K562 (cell line): ENCODE data around the gene DOCK4. TPM values are rescaled to one million over a fixed set of nuclear protein-coding genes. Genes with fewer than 3 reads are reported as not detected.
A peak's percentile ranks its signal among the peaks of the same experiment; 100 is the strongest.

Experiments used
- ATAC-seq: fragments of 200-7000 bp; cut with Tn5 transposase; 3 replicates; pipeline ENCODE4 v1.9.1; 2020; ENCODE audit warnings: moderate library complexity
- BruUV-seq: library from RNA; stranded (reverse); fragments of 400-500 nt; replicated peaks from 2 replicates; lab custom pipeline; 2021; lab: Mats Ljungman, UMichigan
- CTCF ChIA-PET: fragments of 300-600 bp; formaldehyde crosslinking; extraction: SDS; loops from one replicate; lab custom pipeline; 2021; ENCODE audit warnings: low intra/inter-chr PET ratio; lab: Yijun Ruan, JAX
- POLR2A ChIA-PET: fragments of 300-600, 350-650 bp; sonication (Branson Sonifier 250); formaldehyde crosslinking; extraction: SDS; loops from one replicate; lab custom pipeline; 2021; ENCODE audit warnings: antibody characterized with exemption, inconsistent platforms; lab: Yijun Ruan, JAX
- DNase-seq, 4 experiments: peaks; one replicate each; pipeline versions ENCODE4 v3.0.0 to v3.0.0-alpha.2; 2011 to 2018; ENCODE audit warnings: low spot score in 3 of 4, mixed read lengths in 3 of 4; ENCODE audit errors: extremely low read depth in 1 of 4
- FAIRE-seq: peaks from 2 replicates; lab custom pipeline; 2011; peaks lifted over from hg19 to GRCh38; lab: Jason Lieb, UNC
- H2AFZ ChIP-seq: 2 replicates; pipeline ENCODE4 v1.6.0; 2011; ENCODE audit warnings: low read depth, low read length, control low read depth, inconsistent platforms
- H3K27ac ChIP-seq: fragments of 200-600 bp; 3 replicates; pipeline ENCODE4 v1.8.0; 2011; ENCODE audit warnings: low read depth, mild to moderate bottlenecking, control low read depth, inconsistent platforms, low read length, moderate library complexity, mixed read lengths; ENCODE audit errors: extremely low read depth
- H3K27me3 ChIP-seq, 2 experiments: fragments of 300-600 bp in 1 of 2; 2 replicates in 1 of 2; 3 replicates in 1 of 2; pipeline versions ENCODE4 v1.6.0 to v1.8.0; 2011; ENCODE audit warnings: inconsistent platforms in 2 of 2, low read length in 2 of 2, mild to moderate bottlenecking in 1 of 2, mixed read lengths in 1 of 2, moderate library complexity in 1 of 2; ENCODE audit not compliant: control insufficient read depth in 2 of 2, insufficient read depth in 2 of 2
- H3K36me3 ChIP-seq: fragments of 300-600 bp; 3 replicates; pipeline ENCODE4 v1.8.0; 2011; ENCODE audit warnings: mild to moderate bottlenecking, low read length, inconsistent platforms; ENCODE audit not compliant: control insufficient read depth, insufficient read depth
- H3K4me1 ChIP-seq, 2 experiments: fragments of 200-600 bp in 1 of 2; replicated peaks in 1 of 2; 2 replicates in 1 of 2; 3 replicates in 1 of 2; pipeline versions ENCODE4 v1.5.1 to v1.8.0; 2011; ENCODE audit warnings: inconsistent platforms in 2 of 2, low read length in 2 of 2, mild to moderate bottlenecking in 1 of 2, mixed read lengths in 1 of 2, moderate library complexity in 1 of 2; ENCODE audit not compliant: control insufficient read depth in 2 of 2, insufficient read depth in 2 of 2
- H3K4me2 ChIP-seq: 2 replicates; pipeline ENCODE4 v1.6.1; 2011; ENCODE audit warnings: low read length, control low read depth, inconsistent platforms, mixed read lengths; ENCODE audit not compliant: insufficient read depth
- H3K4me3 ChIP-seq: fragments of 200-600 bp; sonication (generic), shearing (Covaris generic); 2 replicates; pipeline ENCODE4 v1.5.1; 2016; ENCODE audit warnings: control low read depth, inconsistent platforms
- H3K79me2 ChIP-seq: fragments of 200-600 bp; 3 replicates; pipeline ENCODE4 v1.8.0; 2011; ENCODE audit warnings: low read length, inconsistent platforms; ENCODE audit not compliant: control insufficient read depth, insufficient read depth
- H3K9ac ChIP-seq, 2 experiments: 2 replicates each; pipeline versions ENCODE4 v1.6.0 to v1.6.1; 2011; ENCODE audit warnings: low read depth in 2 of 2, low read length in 2 of 2, control low read depth in 1 of 2, inconsistent platforms in 1 of 2, mild to moderate bottlenecking in 1 of 2, mixed read lengths in 1 of 2; ENCODE audit not compliant: insufficient read depth in 1 of 2
- H3K9me1 ChIP-seq: one replicate; pipeline ENCODE4 v1.6.0; 2011; ENCODE audit warnings: inconsistent platforms, mild to moderate bottlenecking, low read length, moderate library complexity; ENCODE audit not compliant: control insufficient read depth, insufficient read depth
- H3K9me3 ChIP-seq: replicated peaks from 2 replicates; pipeline ENCODE4 v1.5.1; 2011; ENCODE audit warnings: low read depth, low read length, inconsistent platforms; ENCODE audit not compliant: control insufficient read depth, insufficient read depth
- H4K20me1 ChIP-seq: replicated peaks from 2 replicates; pipeline ENCODE4 v1.6.1; 2011; ENCODE audit warnings: low read length, inconsistent platforms, mixed read lengths; ENCODE audit not compliant: control insufficient read depth, insufficient read depth
- ARNT ChIP-seq, 2 experiments: fragments of 450-650 bp; IDR thresholded peaks; 2 replicates each; pipeline ENCODE4 v1.6.1; 2016; ENCODE audit warnings: mild to moderate bottlenecking in 1 of 2
- CGGBP1 ChIP-seq: fragments of 250-450 bp; sonication (Bioruptor Pico); IDR thresholded peaks from 2 replicates; pipeline ENCODE4 v1.9.0; 2021; ENCODE audit warnings: mild to moderate bottlenecking
- CREB5 ChIP-seq: fragments of 250-450 bp; sonication (Bioruptor Pico); IDR thresholded peaks from 2 replicates; pipeline ENCODE4 v1.5.0; 2020; ENCODE audit warnings: mild to moderate bottlenecking
- EGR1 ChIP-seq: fragments of 450-650 bp; conservative IDR thresholded peaks from 2 replicates; pipeline ENCODE4 v1.6.1; 2017; ENCODE audit warnings: mild to moderate bottlenecking
- ELF2 ChIP-seq: fragments of 250-450 bp; sonication (Bioruptor Pico); IDR thresholded peaks from 2 replicates; pipeline ENCODE4 v1.5.0; 2021; ENCODE audit warnings: mild to moderate bottlenecking
- ELK1 ChIP-seq: sonication (generic); formaldehyde crosslinking; IDR thresholded peaks from 2 replicates; pipeline ENCODE4 v1.8.1; 2022; ENCODE audit warnings: missing genetic modification reagents
- GATA2 ChIP-seq: sonication (generic); formaldehyde crosslinking; IDR thresholded peaks from 2 replicates; pipeline ENCODE4 v1.4.0; 2020; ENCODE audit warnings: mild to moderate bottlenecking, missing genetic modification reagents
- NCOA6 ChIP-seq: fragments of 450-650 bp; IDR thresholded peaks from 2 replicates; pipeline ENCODE4 v1.6.1; 2017; ENCODE audit warnings: mild to moderate bottlenecking
- PHF20 ChIP-seq: fragments of 450-650 bp; IDR thresholded peaks from 2 replicates; pipeline ENCODE4 v1.6.1; 2018; ENCODE audit not compliant: partially characterized antibody
- RAD21 ChIP-seq, 2 experiments: fragments of 250-450 bp in 1 of 2; fragments of 450-650 bp in 1 of 2; sonication (Bioruptor Pico) in 1 of 2; formaldehyde crosslinking in 1 of 2; IDR thresholded peaks in 1 of 2; conservative IDR thresholded peaks in 1 of 2; 2 replicates each; pipeline versions ENCODE4 v1.4.0 to v1.8.0; 2020 to 2022; ENCODE audit warnings: mild to moderate bottlenecking in 2 of 2, moderate library complexity in 1 of 2
- TBP ChIP-seq: optimal IDR thresholded peaks from 2 replicates; pipeline ENCODE3; 2011; ENCODE audit warnings: low read depth, low read length, improper control_type of control experiment
- ZNF311 ChIP-seq: fragments of 250-450 bp; sonication (Bioruptor Pico); IDR thresholded peaks from 2 replicates; pipeline ENCODE4 v1.4.0; 2020; ENCODE audit warnings: mild to moderate bottlenecking, moderate library complexity
- ZNF408 ChIP-seq: fragments of 250-450 bp; sonication (Bioruptor Pico); IDR thresholded peaks from 2 replicates; pipeline ENCODE4 v1.4.0; 2020; ENCODE audit warnings: low read depth, mild to moderate bottlenecking, moderate library complexity
- ZNF445 ChIP-seq: fragments of 250-450 bp; sonication (Bioruptor Pico); IDR thresholded peaks from 2 replicates; pipeline ENCODE4 v1.4.0; 2020; ENCODE audit warnings: low read depth, mild to moderate bottlenecking, moderate library complexity
- ZNF589 ChIP-seq: fragments of 200-800 bp; sonication (Bioruptor generic); IDR thresholded peaks from 2 replicates; pipeline ENCODE4 v1.6.1; 2016; ENCODE audit warnings: low read depth, missing genetic modification characterization, missing compliant biosample characterization
- ZNF77 ChIP-seq: fragments of 250-450 bp; sonication (Bioruptor Pico); IDR thresholded peaks from 2 replicates; pipeline ENCODE4 v1.5.0; 2020
- WGBS: fragments of 100-300 bp; shearing (Covaris generic); methylation state at CpG from one replicate; pipeline ENCODE4 v1.1.6; 2016; ENCODE audit warnings: low coverage, mixed read lengths; ENCODE audit not compliant: insufficient coverage; ENCODE audit errors: missing lambda C conversion rate; 5-methylcytosine and 5-hydroxymethylcytosine counted together
- in situ Hi-C: fragments of 300-500 bp; cut with MboI; formaldehyde crosslinking; loops from 4 replicates; pipeline ENCODE4 v1.15.0; 2018; ENCODE audit warnings: inconsistent platforms, mixed read lengths
- intact Hi-C: fragments of 100-400 bp; cut with micrococcal nuclease; formaldehyde crosslinking; loops from 2 replicates; pipeline ENCODE4 v1.14.2; 2022
- polyA plus RNA-seq, 8 experiments: library from polyadenylated mRNA; depleted of rRNA in 4 of 8; stranded (reverse) in 5 of 8; unstranded in 3 of 8; fragments of >200 nt; fragmentation: Nextera tagmentation in 2 of 8; fragmentation: Illumina TruSeq in 1 of 8; extraction: Ambion mirVana in 2 of 8; extraction: Trizol in 1 of 8; gene quantifications; 2 replicates each; pipeline versions ENCODE4 v1.2.1 to v1.2.3, GENCODE V29; 2011 to 2014; ENCODE audit warnings: inconsistent platforms in 1 of 8, missing spikeins in 1 of 8
- total RNA-seq, 7 experiments: library from RNA; depleted of rRNA in 6 of 7; stranded (reverse); fragments of >200 nt in 6 of 7; fragmentation: Illumina TruSeq in 2 of 7; extraction: Trizol in 2 of 7; gene quantifications; 2 replicates each; pipeline versions ENCODE4 v1.2.1 to v1.2.3, GENCODE V29; 2011 to 2021; ENCODE audit warnings: low replicate concordance in 1 of 7
- TF ChIP-seq, protein P1 (sequence below): fragments of 450-650 bp; formaldehyde crosslinking; IDR thresholded peaks from 2 replicates; pipeline ENCODE4 v1.4.0; 2022; ENCODE audit warnings: missing genetic modification characterization
- TF ChIP-seq, protein P2 (sequence below), 2 experiments: fragments of 450-650 bp; IDR thresholded peaks; 2 replicates each; pipeline ENCODE4 v1.6.1; 2016

The DOCK4 gene
- total and polyA plus RNA-seq, 9 of the 15 experiments (the other 6 are each of a cell fraction or from before 2014, with no cell fraction given) = 0.42 to 5.7 (median 2.3) TPM

DNA sequence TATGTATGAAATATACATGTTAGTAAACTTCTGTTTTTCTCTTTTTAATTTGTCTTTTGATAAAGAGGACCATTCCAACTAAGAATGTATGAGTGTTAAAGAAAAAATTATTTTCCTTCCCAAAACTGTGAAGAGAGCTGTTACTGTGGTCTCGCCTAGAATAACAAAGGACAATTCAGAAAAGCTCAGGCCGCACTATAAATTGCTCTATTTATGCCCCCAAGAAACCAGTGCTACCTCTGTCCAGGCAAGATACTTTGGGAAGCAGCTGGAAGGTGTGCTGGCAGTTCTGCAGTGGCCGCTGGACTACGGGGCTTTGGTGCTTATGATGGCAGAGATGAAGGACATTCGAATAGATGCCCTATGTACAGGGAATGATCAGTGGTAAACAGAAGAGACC lies 252.1 kb downstream of the DOCK4 start:
- peak overlapping the region; percentile 69 for H3K4me2 ChIP-seq
- no peaks in the 10 kb centered on the region for H3K79me2 ChIP-seq
- H2AFZ ChIP-seq = peak overlapping the region; percentile 89
- peaks cover 0 to 3% of the 10 kb centered on the region in 2 experiments; a peak in 2 of 5 replicates for H3K27me3 ChIP-seq
- no peak overlapping the region for H3K9ac ChIP-seq
- ChIA-PET POLR2A (interaction anchor here (1.2 kb wide), 1 partner anchor 18 kb away, joined by 3 read pairs; no protein-coding TSS in a partner anchor), CTCF (no interaction called here)
- WGBS = 11% methylated on average over 5 of the region's 5 CpGs
- in situ Hi-C loops = no loop called here
- TF ChIP-seq EGR1 = no peak
- no peak for TF ChIP-seq CREB5 (CRISPR knock-in tag)
- TF ChIP-seq ZNF408 (CRISPR knock-in tag) = no peak
- TF ChIP-seq, protein P1, sequence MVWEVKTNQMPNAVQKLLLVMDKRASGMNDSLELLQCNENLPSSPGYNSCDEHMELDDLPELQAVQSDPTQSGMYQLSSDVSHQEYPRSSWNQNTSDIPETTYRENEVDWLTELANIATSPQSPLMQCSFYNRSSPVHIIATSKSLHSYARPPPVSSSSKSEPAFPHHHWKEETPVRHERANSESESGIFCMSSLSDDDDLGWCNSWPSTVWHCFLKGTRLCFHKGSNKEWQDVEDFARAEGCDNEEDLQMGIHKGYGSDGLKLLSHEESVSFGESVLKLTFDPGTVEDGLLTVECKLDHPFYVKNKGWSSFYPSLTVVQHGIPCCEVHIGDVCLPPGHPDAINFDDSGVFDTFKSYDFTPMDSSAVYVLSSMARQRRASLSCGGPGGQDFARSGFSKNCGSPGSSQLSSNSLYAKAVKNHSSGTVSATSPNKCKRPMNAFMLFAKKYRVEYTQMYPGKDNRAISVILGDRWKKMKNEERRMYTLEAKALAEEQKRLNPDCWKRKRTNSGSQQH (CRISPR knock-in tag) = no peak
- TF ChIP-seq PHF20 = no peak
- TF ChIP-seq, protein P2, sequence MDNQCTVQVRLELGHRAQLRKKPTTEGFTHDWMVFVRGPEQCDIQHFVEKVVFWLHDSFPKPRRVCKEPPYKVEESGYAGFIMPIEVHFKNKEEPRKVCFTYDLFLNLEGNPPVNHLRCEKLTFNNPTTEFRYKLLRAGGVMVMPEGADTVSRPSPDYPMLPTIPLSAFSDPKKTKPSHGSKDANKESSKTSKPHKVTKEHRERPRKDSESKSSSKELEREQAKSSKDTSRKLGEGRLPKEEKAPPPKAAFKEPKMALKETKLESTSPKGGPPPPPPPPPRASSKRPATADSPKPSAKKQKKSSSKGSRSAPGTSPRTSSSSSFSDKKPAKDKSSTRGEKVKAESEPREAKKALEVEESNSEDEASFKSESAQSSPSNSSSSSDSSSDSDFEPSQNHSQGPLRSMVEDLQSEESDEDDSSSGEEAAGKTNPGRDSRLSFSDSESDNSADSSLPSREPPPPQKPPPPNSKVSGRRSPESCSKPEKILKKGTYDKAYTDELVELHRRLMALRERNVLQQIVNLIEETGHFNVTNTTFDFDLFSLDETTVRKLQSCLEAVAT (IDR thresholded peaks at IDR 0.05) = no peak
- no peak for TF ChIP-seq CGGBP1 (CRISPR knock-in tag)
- no peak for TF ChIP-seq NCOA6
- no peak for TF ChIP-seq ELF2 (CRISPR knock-in tag)
- no peak for TF ChIP-seq ZNF445 (CRISPR knock-in tag)
- TF ChIP-seq ZNF589 (CRISPR knock-in tag) = no peak
- no peak for TF ChIP-seq ELK1 (CRISPR knock-in tag)
- no peak for TF ChIP-seq RAD21 (CRISPR knock-in tag; conservative IDR thresholded peaks at IDR 0.05 in 1 of 2, IDR thresholded peaks at IDR 0.05 in 1 of 2)
- TF ChIP-seq ZNF77 (CRISPR knock-in tag) = no peak
- no peak for TF ChIP-seq GATA2
- TF ChIP-seq ARNT (IDR thresholded peaks at IDR 0.05) = no peak
- no peak for TF ChIP-seq TBP
- no peak for TF ChIP-seq ZNF311 (CRISPR knock-in tag)
- intact Hi-C loops = no loop called here
- H3K9me3 ChIP-seq = no peaks in the 10 kb centered on the region
- no peak overlapping the region for H3K27ac ChIP-seq
- no peaks in the 10 kb centered on the region for H3K9me1 ChIP-seq
- DNase-seq (no peak), ATAC-seq (peak; percentile 54; the same call in 2 of the 3 replicates), FAIRE-seq (no peak)
- H4K20me1 ChIP-seq = no peaks in the 10 kb centered on the region
- no peak overlapping the region for H3K4me3 ChIP-seq
- no TSS peak for BruUV-seq
- H3K36me3 ChIP-seq = no peaks in the 10 kb centered on the region
- peaks cover 0 to 2% of the 10 kb centered on the region in 2 experiments; a peak in 2 of 5 replicates for H3K4me1 ChIP-seq
